SK-N-SH (cell line): Measurements from ENCODE around the gene TPH2. TPM values are rescaled to one million over a fixed set of nuclear protein-coding genes. Genes with fewer than 3 reads are reported as not detected.
A peak's percentile ranks its signal among the peaks of the same experiment; 100 is the strongest.

Source experiments
- CTCF ChIA-PET: fragments of 300-600, 350-600 bp; formaldehyde crosslinking; extraction: SDS; loops from one replicate; lab custom pipeline; 2021; lab: Yijun Ruan, JAX
- POLR2A ChIA-PET: fragments of 350-600 bp; sonication (Branson Sonifier 250); formaldehyde crosslinking; extraction: SDS; loops from one replicate; lab custom pipeline; 2020; ENCODE audit warnings: antibody characterized with exemption, inconsistent platforms; lab: Yijun Ruan, JAX
- DNase-seq: peaks from one replicate; pipeline ENCODE4 v3.0.0; 2012
- H2AFZ ChIP-seq: fragments of 200-600 bp; sonication (generic); 2 replicates; pipeline ENCODE4 v1.8.1; 2016; ENCODE audit warnings: antibody characterized with exemption, mild to moderate bottlenecking, low read depth
- H3F3A ChIP-seq: fragments of 200-600 bp; sonication (generic); replicated peaks from 2 replicates; pipeline ENCODE3; 2016; ENCODE audit warnings: antibody characterized with exemption, mild to moderate bottlenecking; ENCODE audit not compliant: insufficient read depth
- H3K27ac ChIP-seq, 2 experiments: fragments of 200-500 bp in 1 of 2; fragments of 200-600 bp in 1 of 2; sonication (Bioruptor generic) in 1 of 2; sonication (generic), shearing (Covaris generic) in 1 of 2; 2 replicates each; pipeline versions ENCODE4 v1.5.1 to v1.6.1; 2014 to 2016; ENCODE audit warnings: low read depth in 2 of 2, inconsistent platforms in 1 of 2, low read length in 1 of 2, mild to moderate bottlenecking in 1 of 2, mixed read lengths in 1 of 2
- H3K27me3 ChIP-seq: fragments of 200-600 bp; sonication (generic), shearing (Covaris generic); 2 replicates; pipeline ENCODE4 v1.6.1; 2016; ENCODE audit warnings: mixed run types; ENCODE audit not compliant: insufficient read depth
- H3K36me3 ChIP-seq, 2 experiments: fragments of 200-500 bp in 1 of 2; fragments of 200-600 bp in 1 of 2; sonication (Bioruptor generic) in 1 of 2; sonication (generic) in 1 of 2; replicated peaks in 1 of 2; 2 replicates each; pipeline versions ENCODE3 to v1.5.1; 2014 to 2016; ENCODE audit warnings: low read length in 1 of 2, mild to moderate bottlenecking in 1 of 2; ENCODE audit not compliant: insufficient read depth in 2 of 2, control insufficient read depth in 1 of 2
- H3K4me1 ChIP-seq, 2 experiments: fragments of 200-500 bp in 1 of 2; fragments of 200-600 bp in 1 of 2; sonication (Bioruptor generic) in 1 of 2; sonication (generic), shearing (Covaris generic) in 1 of 2; 2 replicates each; pipeline versions ENCODE4 v1.5.1 to v1.6.1; 2014 to 2016; ENCODE audit warnings: low read depth in 1 of 2, low read length in 1 of 2, mixed run types in 1 of 2; ENCODE audit not compliant: insufficient read depth in 2 of 2, control insufficient read depth in 1 of 2
- H3K4me2 ChIP-seq: fragments of 200-600 bp; sonication (generic), shearing (Covaris generic); 2 replicates; pipeline ENCODE4 v1.6.1; 2017; ENCODE audit warnings: mixed run types
- H3K4me3 ChIP-seq, 2 experiments: fragments of 200-500 bp in 1 of 2; fragments of 200-600 bp in 1 of 2; sonication (Bioruptor generic) in 1 of 2; sonication (generic), shearing (Covaris generic) in 1 of 2; 2 replicates each; pipeline versions ENCODE4 v1.5.1 to v1.8.1; 2014 to 2016; ENCODE audit warnings: low read depth in 2 of 2, inconsistent platforms in 1 of 2, low read length in 1 of 2, mild to moderate bottlenecking in 1 of 2, mixed read lengths in 1 of 2, moderate library complexity in 1 of 2
- H3K79me2 ChIP-seq: fragments of 200-600 bp; sonication (generic); 2 replicates; pipeline ENCODE4 v1.8.1; 2017; ENCODE audit warnings: mild to moderate bottlenecking; ENCODE audit not compliant: insufficient read depth
- H3K9ac ChIP-seq: fragments of 200-600 bp; sonication (generic); 2 replicates; pipeline ENCODE4 v1.6.1; 2017; ENCODE audit warnings: mixed run types
- H3K9me2 ChIP-seq: fragments of 200-600 bp; sonication (generic); 2 replicates; pipeline ENCODE4 v1.6.1; 2017; ENCODE audit warnings: mixed run types
- H3K9me3 ChIP-seq: fragments of 200-600 bp; sonication (generic); 2 replicates; pipeline ENCODE4 v1.6.1; 2017; ENCODE audit warnings: mixed run types, mild to moderate bottlenecking, moderate library complexity
- H4K20me1 ChIP-seq: fragments of 200-600 bp; sonication (generic); 2 replicates; pipeline ENCODE4 v1.6.1; 2017; ENCODE audit warnings: mild to moderate bottlenecking, mixed run types; ENCODE audit not compliant: insufficient read depth
- FOXM1 ChIP-seq: IDR thresholded peaks from 2 replicates; pipeline ENCODE4 v1.4.0; 2012; ENCODE audit warnings: low read depth, mild to moderate bottlenecking
- POLR2AphosphoS5 ChIP-seq: IDR thresholded peaks from 2 replicates; pipeline ENCODE4 v1.6.1; 2012; ENCODE audit warnings: low read depth, low read length
- RAD21 ChIP-seq: IDR thresholded peaks from 2 replicates; pipeline ENCODE4 v1.6.1; 2012; ENCODE audit warnings: mild to moderate bottlenecking, low read length
- SIN3A ChIP-seq: IDR thresholded peaks from 2 replicates; pipeline ENCODE4 v1.6.1; 2012; ENCODE audit warnings: low read depth, mild to moderate bottlenecking, low read length, moderate library complexity, borderline replicate concordance
- SMC3 ChIP-seq: IDR thresholded peaks from 2 replicates; pipeline ENCODE4 v1.6.1; 2012; ENCODE audit warnings: low read depth, low read length, improper control_type of control experiment
- TEAD4 ChIP-seq: IDR thresholded peaks from 2 replicates; pipeline ENCODE4 v1.4.0; 2012; ENCODE audit warnings: mild to moderate bottlenecking, borderline replicate concordance; ENCODE audit not compliant: insufficient read depth
- YY1 ChIP-seq: IDR thresholded peaks from 2 replicates; pipeline ENCODE4 v1.4.0; 2012; ENCODE audit warnings: low read depth, mild to moderate bottlenecking
- WGBS: methylation state at CpG from one replicate; pipeline ENCODE4 v1.1.6; 2017; ENCODE audit warnings: low lambda C conversion rate; 5-methylcytosine and 5-hydroxymethylcytosine counted together
- polyA plus RNA-seq, 3 experiments: library from polyadenylated mRNA; depleted of rRNA; stranded (reverse); fragments of >200 nt; gene quantifications; 2 replicates each; pipeline ENCODE4 v1.2.3, GENCODE V29; 2012
- TF ChIP-seq, protein P1 (sequence below): IDR thresholded peaks from 2 replicates; pipeline ENCODE4; 2012
- TF ChIP-seq, protein P2 (sequence below): fragments of 200-600 bp; sonication (generic); IDR thresholded peaks from 2 replicates; pipeline ENCODE4 v1.6.1; 2017; ENCODE audit warnings: antibody characterized with exemption, mild to moderate bottlenecking, moderate library complexity

The TPH2 gene
- polyA plus RNA-seq, 1 of the 3 experiments (the other 2 are of a cell fraction) = not detected

DNA sequence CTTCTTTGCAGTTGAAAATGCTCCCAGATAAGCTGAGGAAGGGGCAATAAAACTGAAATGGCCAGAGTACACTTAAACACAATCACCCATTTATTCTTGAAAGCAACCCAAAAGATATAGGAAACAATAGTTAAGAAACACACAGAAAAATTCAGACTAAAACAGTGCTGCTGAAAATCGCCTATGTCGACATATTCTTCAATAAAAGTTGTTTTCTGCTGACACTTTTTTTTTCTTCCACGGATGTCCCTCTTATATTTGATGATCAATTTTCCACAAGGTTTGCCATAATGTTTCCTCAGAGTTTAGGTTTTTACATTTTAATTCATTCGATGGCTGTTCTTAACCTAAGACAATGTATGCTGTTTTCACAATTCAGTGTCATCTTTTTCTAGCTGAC is 74.2 kb downstream of the TPH2 start:
- CTCF ChIA-PET = interaction anchor here (1.0 kb wide), 1 partner anchor 334 kb away, joined by 3 read pairs; no protein-coding TSS in a partner anchor
- H2AFZ ChIP-seq = no peak overlapping the region
- no peak for DNase-seq

DNA sequence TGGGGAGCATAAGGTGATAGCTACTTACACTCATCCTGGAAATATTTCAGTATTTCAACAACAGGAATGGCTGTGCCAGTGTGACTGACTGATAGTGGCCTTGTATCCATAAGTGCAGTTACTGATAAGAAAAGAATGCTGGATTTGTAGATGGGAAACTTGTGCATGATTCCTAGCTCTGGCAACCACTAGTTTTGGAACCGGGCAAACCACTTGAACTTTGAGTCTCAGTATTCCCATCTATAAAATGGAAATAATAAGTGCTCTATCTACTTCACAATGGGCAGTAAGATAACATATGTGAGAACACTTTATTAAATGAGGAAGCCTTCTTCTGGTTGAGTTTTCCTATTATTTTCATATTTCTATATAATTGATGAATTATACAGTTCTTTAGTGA is 77.2 kb downstream of the TPH2 start:
- 81% methylated on average over 1 of the region's 1 CpG for WGBS
- Histone ChIP-seq H3K27me3 (no peaks in the 10 kb centered on the region; the same call in 1 of the 2 replicates), H3K27ac (no peak overlapping the region), H3K9me3 (no peaks in the 10 kb centered on the region), H3K9me2 (no peaks in the 10 kb centered on the region), H3K9ac (no peak overlapping the region), H3K36me3 (no peaks in the 10 kb centered on the region), H3K4me1 (peaks cover 0 to 6% of the 10 kb centered on the region in 2 experiments; a peak in 1 of 4 replicates), H3K4me3 (no peak overlapping the region), H3K79me2 (no peaks in the 10 kb centered on the region), H2AFZ (no peak overlapping the region), H3K4me2 (no peak overlapping the region), H3F3A (no peaks in the 10 kb centered on the region), H4K20me1 (no peaks in the 10 kb centered on the region)
- ChIA-PET CTCF (interaction anchor here (1.3 to 3.4 kb wide), 4 partner anchors 10 to 331 kb away, joined by 3 to 28 read pairs (median 15); no protein-coding TSS in a partner anchor), POLR2A (no interaction called here)
- DNase-seq = no peak
- TF ChIP-seq RAD21 (no peak), FOXM1 (no peak)
- TF ChIP-seq, protein P1, sequence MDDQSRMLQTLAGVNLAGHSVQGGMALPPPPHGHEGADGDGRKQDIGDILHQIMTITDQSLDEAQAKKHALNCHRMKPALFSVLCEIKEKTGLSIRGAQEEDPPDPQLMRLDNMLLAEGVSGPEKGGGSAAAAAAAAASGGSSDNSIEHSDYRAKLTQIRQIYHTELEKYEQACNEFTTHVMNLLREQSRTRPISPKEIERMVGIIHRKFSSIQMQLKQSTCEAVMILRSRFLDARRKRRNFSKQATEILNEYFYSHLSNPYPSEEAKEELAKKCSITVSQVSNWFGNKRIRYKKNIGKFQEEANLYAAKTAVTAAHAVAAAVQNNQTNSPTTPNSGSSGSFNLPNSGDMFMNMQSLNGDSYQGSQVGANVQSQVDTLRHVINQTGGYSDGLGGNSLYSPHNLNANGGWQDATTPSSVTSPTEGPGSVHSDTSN = no peak

More for the DNA sequence above, 74.2 kb downstream of the TPH2 start:
- WGBS = 29% methylated on average over 4 of the region's 4 CpGs
- Histone ChIP-seq H3K79me2 (no peaks in the 10 kb centered on the region), H4K20me1 (no peaks in the 10 kb centered on the region), H3K4me1 (peaks cover 0 to 9% of the 10 kb centered on the region in 2 experiments; a peak in 1 of 4 replicates), H3K4me3 (no peak overlapping the region), H3K27me3 (no peaks in the 10 kb centered on the region), H3K4me2 (no peak overlapping the region), H3F3A (no peaks in the 10 kb centered on the region), H3K27ac (no peak overlapping the region), H3K9me3 (no peaks in the 10 kb centered on the region), H3K9ac (no peak overlapping the region), H3K9me2 (no peaks in the 10 kb centered on the region), H3K36me3 (no peaks in the 10 kb centered on the region)
- no peak for TF ChIP-seq YY1
- no peak for TF ChIP-seq TEAD4
- no peak for TF ChIP-seq SIN3A
- POLR2A ChIA-PET = no interaction called here

DNA sequence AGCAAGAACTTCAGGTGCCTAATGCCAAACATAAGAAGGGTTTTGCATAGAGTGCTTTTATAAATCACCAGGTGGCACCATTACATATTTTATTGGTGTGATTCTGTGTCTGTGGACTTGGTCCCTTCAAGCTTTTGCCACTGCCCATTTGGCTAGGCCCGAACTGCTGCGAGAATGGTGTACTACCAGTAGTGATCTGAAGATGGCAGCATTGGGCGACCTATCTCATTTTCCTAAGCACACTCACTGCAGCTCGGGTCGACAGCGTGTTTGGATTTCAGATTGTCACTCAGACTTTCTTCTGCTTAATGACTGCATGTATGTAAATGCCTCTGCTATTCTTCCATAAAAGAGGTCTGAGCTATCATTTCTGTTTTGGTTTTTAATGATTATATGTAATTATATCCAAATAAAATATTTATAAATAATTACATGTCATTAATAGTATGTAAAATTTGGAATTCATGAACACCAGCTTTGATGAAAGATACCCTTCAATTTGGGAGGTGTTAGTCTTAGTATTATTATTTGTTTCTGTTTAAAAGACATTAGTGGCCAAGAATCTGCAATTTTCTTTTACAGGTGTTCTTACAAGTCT is 78.5 kb downstream of the TPH2 start:
- TF ChIP-seq SMC3 = peak; percentile 59
- TF ChIP-seq, protein P2, sequence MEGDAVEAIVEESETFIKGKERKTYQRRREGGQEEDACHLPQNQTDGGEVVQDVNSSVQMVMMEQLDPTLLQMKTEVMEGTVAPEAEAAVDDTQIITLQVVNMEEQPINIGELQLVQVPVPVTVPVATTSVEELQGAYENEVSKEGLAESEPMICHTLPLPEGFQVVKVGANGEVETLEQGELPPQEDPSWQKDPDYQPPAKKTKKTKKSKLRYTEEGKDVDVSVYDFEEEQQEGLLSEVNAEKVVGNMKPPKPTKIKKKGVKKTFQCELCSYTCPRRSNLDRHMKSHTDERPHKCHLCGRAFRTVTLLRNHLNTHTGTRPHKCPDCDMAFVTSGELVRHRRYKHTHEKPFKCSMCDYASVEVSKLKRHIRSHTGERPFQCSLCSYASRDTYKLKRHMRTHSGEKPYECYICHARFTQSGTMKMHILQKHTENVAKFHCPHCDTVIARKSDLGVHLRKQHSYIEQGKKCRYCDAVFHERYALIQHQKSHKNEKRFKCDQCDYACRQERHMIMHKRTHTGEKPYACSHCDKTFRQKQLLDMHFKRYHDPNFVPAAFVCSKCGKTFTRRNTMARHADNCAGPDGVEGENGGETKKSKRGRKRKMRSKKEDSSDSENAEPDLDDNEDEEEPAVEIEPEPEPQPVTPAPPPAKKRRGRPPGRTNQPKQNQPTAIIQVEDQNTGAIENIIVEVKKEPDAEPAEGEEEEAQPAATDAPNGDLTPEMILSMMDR = peak; percentile 75
- TF ChIP-seq POLR2AphosphoS5 = no peak
- peak; percentile 89 for TF ChIP-seq RAD21
- CTCF ChIA-PET = interaction anchor here (0.6 to 3.4 kb wide), 42 partner anchors 8 to 964 kb away, joined by 3 to 28 read pairs (median 3); partner anchors contain the start of gene TPH2
- peak; percentile 54 for DNase-seq
- 3% methylated on average over 6 of the region's 6 CpGs for WGBS
- H3K27ac ChIP-seq = no peak overlapping the region
- H3K79me2 ChIP-seq = no peaks in the 10 kb centered on the region
- H3K27me3 ChIP-seq = no peaks in the 10 kb centered on the region; the same call in 1 of the 2 replicates
- no peaks in the 10 kb centered on the region for H3K36me3 ChIP-seq
- no peak overlapping the region for H3K4me3 ChIP-seq
- H4K20me1 ChIP-seq = no peaks in the 10 kb centered on the region
- H3K9me2 ChIP-seq = no peaks in the 10 kb centered on the region
- no peak overlapping the region for H3K9ac ChIP-seq
- no peak overlapping the region for H3K4me2 ChIP-seq
- 0 out of 4 replicates have a peak, but pooled peaks cover 0 to 4% of the 10 kb centered on the region in 2 experiments for H3K4me1 ChIP-seq
- POLR2A ChIA-PET = no interaction called here
- no peaks in the 10 kb centered on the region for H3K9me3 ChIP-seq
- H3F3A ChIP-seq = no peaks in the 10 kb centered on the region
- no peak overlapping the region for H2AFZ ChIP-seq
